Brain microvascular endothelial cell (primary cell): ENCODE results near the gene APLP1.
"Not testable (repeated sequence)": the region's sequence is repeated elsewhere in the genome, so short reads cannot be mapped to it uniquely, and the experiment has no call there.

Experiments used
- DNase-seq: peaks from one replicate; pipeline ENCODE4 v3.0.0-alpha.2; 2020
- H3K27ac ChIP-seq: fragments of 250-450 bp; sonication (Bioruptor Pico); 2 replicates; pipeline ENCODE4 v1.5.1; 2020; ENCODE audit warnings: mild to moderate bottlenecking, moderate library complexity
- H3K27me3 ChIP-seq: fragments of 250-450 bp; sonication (Bioruptor Pico); replicated peaks from 2 replicates; pipeline ENCODE4 v1.5.1; 2020; ENCODE audit warnings: mild to moderate bottlenecking
- H3K36me3 ChIP-seq: fragments of 250-450 bp; sonication (Bioruptor Pico); replicated peaks from 2 replicates; pipeline ENCODE4 v1.5.1; 2020; ENCODE audit warnings: mild to moderate bottlenecking
- H3K4me3 ChIP-seq: 2 replicates; pipeline ENCODE4 v1.5.1; 2011; ENCODE audit warnings: low read depth, mild to moderate bottlenecking, control low read depth, low read length, moderate library complexity
- CTCF ChIP-seq: IDR thresholded peaks from 2 replicates; pipeline ENCODE4 v1.5.1; 2011; ENCODE audit warnings: low read depth, mild to moderate bottlenecking, moderate library complexity, low read length, control low read depth, inconsistent platforms; ENCODE audit errors: missing control alignments
- in situ Hi-C: cut with HindIII; loops from 2 replicates; pipeline ENCODE4 v1.10.0; 2017; ENCODE audit warnings: low sequenced_read_pairs, low pct_ligation_motif_present

The APLP1 gene

GRCh38 chr19:35908010-35908441 lies 39.7 kb downstream of the APLP1 start, which contains the start of gene TYROBP:
TYROBP (minus strand) TSS chr19:35908295; CDS start chr19:35908228, 67 bp downstream.
- H3K27ac ChIP-seq, result no peak within 1 kb of the TSS
- H3K27me3 ChIP-seq, result no peaks in the 10 kb centered on the region
- no peaks in the 10 kb centered on the region for H3K36me3 ChIP-seq
- no peak for TF ChIP-seq CTCF
- no peak for DNase-seq
- in situ Hi-C loops, result no loop called here
- no peak within 1 kb of the TSS for H3K4me3 ChIP-seq

GRCh38 chr19:35908973-35909683 lies 40.8 kb downstream of the APLP1 start:
- Histone ChIP-seq H3K27ac (no peak overlapping the region), H3K4me3 (no peak overlapping the region), H3K27me3 (no peaks in the 10 kb centered on the region), H3K36me3 (no peaks in the 10 kb centered on the region)
- in situ Hi-C loops, result no loop called here
- TF ChIP-seq CTCF, result no peak
- DNase-seq, result no peak

- in situ Hi-C loops, result no loop called here
- no peaks in the 10 kb centered on the region for H3K27me3 ChIP-seq
- H3K4me3 ChIP-seq, result no peak overlapping the region
- no peaks in the 10 kb centered on the region for H3K36me3 ChIP-seq
- no peak for TF ChIP-seq CTCF
- H3K27ac ChIP-seq, result no peak overlapping the region
- DNase-seq, result no peak
Observed at GRCh38 chr19:35909684-35910035, 41.3 kb downstream of the APLP1 start.

GRCh38 chr19:35910355-35910754 lies 42.0 kb downstream of the APLP1 start:
- in situ Hi-C loops, H3K4me3 ChIP-seq, H3K27ac ChIP-seq, DNase-seq, H3K36me3 ChIP-seq, H3K27me3 ChIP-seq: not testable (repeated sequence)

- no peak for DNase-seq
- Histone ChIP-seq H3K36me3 (no peaks in the 10 kb centered on the region), H3K27me3 (no peaks in the 10 kb centered on the region), H3K27ac (no peak overlapping the region), H3K4me3 (no peak overlapping the region)
- TF ChIP-seq CTCF, result no peak
- in situ Hi-C loops, result no loop called here
Observed at GRCh38 chr19:35911173-35911572, 42.8 kb downstream of the APLP1 start.

GRCh38 chr19:35911790-35912189 lies 43.4 kb downstream of the APLP1 start:
- no peak for TF ChIP-seq CTCF
- in situ Hi-C loops, result no loop called here
- no peak for DNase-seq
- Histone ChIP-seq H3K36me3 (no peaks in the 10 kb centered on the region), H3K4me3 (no peak overlapping the region), H3K27me3 (no peaks in the 10 kb centered on the region), H3K27ac (no peak overlapping the region)
